ENCODE data around the gene PARP9. TPM values are rescaled to one million over a fixed set of nuclear protein-coding genes. Genes with fewer than 3 reads are reported as not detected.

The PARP9 gene
- total and polyA plus RNA-seq, 2 of the 13 experiments (the other 11 are each of a cell fraction or from before 2014, with no cell fraction given), result 6.5 to 10.6 TPM

GRCh38 chr3:122572940-122573412 is 8.9 kb upstream of the PARP9 start (continued):
- TF ChIP-seq LRRFIP1 (CRISPR knock-in tag; conservative IDR thresholded peaks at IDR 0.05) (no peak), ATF4 (CRISPR knock-in tag; IDR thresholded peaks at IDR 0.05) (0 out of 4 replicates have a peak, but pooled peaks of 1 of the 2 experiments have one; percentile 20), KDM5B (CRISPR knock-in tag; IDR thresholded peaks at IDR 0.05; ENCODE audit: borderline replicate concordance) (no peak), ZNF660 (CRISPR knock-in tag; IDR thresholded peaks at IDR 0.05; ENCODE audit: borderline replicate concordance, low read depth) (no peak), MYNN (CRISPR knock-in tag; IDR thresholded peaks at IDR 0.05; ENCODE audit: low read depth) (no peak), BRD4 (CRISPR knock-in tag; IDR thresholded peaks at IDR 0.05) (no peak), ZNF503 (CRISPR knock-in tag; IDR thresholded peaks at IDR 0.05) (0 out of 2 replicates have a peak, but pooled peaks have one; percentile 45), CBX2 (IDR thresholded peaks at IDR 0.05; ENCODE audit: low read depth, low read length) (no peak), CBX2 (CRISPR knock-in tag; IDR thresholded peaks at IDR 0.05; ENCODE audit: low read depth) (no peak), HBP1 (CRISPR knock-in tag; IDR thresholded peaks at IDR 0.05; ENCODE audit: low read depth) (no peak), SALL1 (CRISPR knock-in tag; IDR thresholded peaks at IDR 0.05) (peak; percentile 60), DDIT3 (CRISPR knock-in tag; IDR thresholded peaks at IDR 0.05) (no peak), PTBP1 (IDR thresholded peaks at IDR 0.05; ENCODE audit: low read depth, low read length, poor library complexity, severe bottlenecking) (no peak), ZNF160 (CRISPR knock-in tag; IDR thresholded peaks at IDR 0.05) (no peak), IRF1 (CRISPR knock-in tag; IDR thresholded peaks at IDR 0.05; ENCODE audit: low read depth) (no peak), SP2 (CRISPR knock-in tag; IDR thresholded peaks at IDR 0.05) (no peak)
